ENCODE data around the gene TMPRSS7. TPM values are rescaled to one million over a fixed set of nuclear protein-coding genes. Genes with fewer than 3 reads are reported as not detected.

Gene TMPRSS7
- polyA plus RNA-seq, 10 donors: not detected

GRCh38 chr3:112127522-112128494 is 93.3 kb downstream of the TMPRSS7 start:
- DNase-seq: peak in 1 of 3 donors; percentile 58

GRCh38 chr3:112128843-112129727 is 94.5 kb downstream of the TMPRSS7 start:
- DNase-seq: peak; percentile 38 to 78 (median 65)

DNA sequence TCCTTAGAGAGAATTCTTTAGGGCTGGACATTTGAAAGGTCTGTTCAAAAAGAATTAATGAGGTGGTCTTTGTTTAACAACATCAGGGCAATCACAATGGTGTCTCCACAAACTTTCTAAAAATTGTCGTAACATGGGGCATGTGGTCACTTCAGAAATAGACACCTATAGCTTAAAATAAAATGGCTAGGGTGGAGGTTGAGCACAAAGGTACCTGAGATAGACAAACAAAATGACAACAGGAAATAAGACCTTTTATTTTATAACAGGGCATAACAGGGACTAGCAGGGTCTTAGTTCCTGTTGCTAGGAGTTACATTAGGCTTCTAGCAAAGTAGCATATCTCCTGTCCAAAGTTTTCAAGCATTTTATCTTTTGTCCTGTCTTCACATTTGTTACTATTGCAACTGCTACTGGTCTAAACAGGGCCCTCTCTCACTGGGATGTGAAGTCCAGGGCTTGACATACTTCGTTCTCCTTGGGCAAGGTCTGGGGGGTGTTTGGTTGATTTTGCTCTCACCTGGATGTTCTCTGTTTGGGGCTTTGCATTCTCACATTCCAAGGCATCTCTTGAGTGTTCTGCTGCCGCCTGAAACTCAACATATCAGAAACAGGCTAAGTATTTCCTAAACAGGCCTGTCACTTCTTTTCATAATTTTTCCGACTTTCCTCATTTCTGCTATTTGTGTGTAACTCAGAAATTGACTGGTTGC is 95.5 kb downstream of the TMPRSS7 start:
- no peak for DNase-seq

DNA sequence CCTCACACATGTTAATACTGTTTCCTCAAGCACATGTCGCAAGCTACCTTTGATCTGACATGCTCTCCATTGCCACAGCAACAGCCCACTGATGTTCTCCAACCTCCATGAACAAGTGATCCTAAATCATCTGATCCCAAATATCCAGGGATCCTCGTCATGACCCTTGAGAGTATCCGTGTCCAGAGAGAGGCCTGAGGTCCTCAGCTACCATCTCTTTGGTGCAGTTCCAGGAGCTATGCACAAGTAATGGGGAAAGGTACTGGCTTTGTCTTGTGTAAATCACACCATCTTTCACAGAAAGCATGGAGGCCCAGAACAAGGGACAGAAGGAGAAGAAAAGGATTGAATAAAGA is 96.1 kb downstream of the TMPRSS7 start:
- no peak for DNase-seq

Other genes with a start within 250 kb of the TMPRSS7 start
- gene PHLDB2, start 175.5 kb upstream of the TMPRSS7 start, polyA plus RNA-seq (ENCODE audit: insufficient read length in 10 of 10): 10 to 100 TPM; 41.9 to 87.5 (median 61.0) TPM
- gene ABHD10, start 55.7 kb upstream of the TMPRSS7 start, polyA plus RNA-seq (ENCODE audit: insufficient read length in 10 of 10): 10 to 100 TPM; 21.3 to 26.5 (median 25.4) TPM
- 1 to 10 TPM; 3.0 to 6.0 (median 4.0) TPM for gene TAGLN3, start 35.8 kb upstream of the TMPRSS7 start, polyA plus RNA-seq (ENCODE audit: insufficient read length in 10 of 10)
- gene C3orf52, start 51.7 kb downstream of the TMPRSS7 start, polyA plus RNA-seq (ENCODE audit: insufficient read length in 10 of 10): 1 to 10 TPM; 3.3 to 6.0 (median 4.5) TPM
- gene GCSAM, start 98.5 kb downstream of the TMPRSS7 start, polyA plus RNA-seq (ENCODE audit: insufficient read length in 10 of 10): 1 to 10 TPM in 6 of 10 donors, under 1 TPM in 4; 0.50 to 1.7 (median 1.3) TPM